Raji (cell line): Measurements from ENCODE around the gene SOX21.

ENCODE experiments used
- POLR2A ChIP-seq: IDR thresholded peaks from 2 replicates; pipeline ENCODE4 v1.6.1; 2011; ENCODE audit warnings: low read depth, low read length, control low read depth; ENCODE audit not compliant: insufficient read depth

Gene SOX21

DNA sequence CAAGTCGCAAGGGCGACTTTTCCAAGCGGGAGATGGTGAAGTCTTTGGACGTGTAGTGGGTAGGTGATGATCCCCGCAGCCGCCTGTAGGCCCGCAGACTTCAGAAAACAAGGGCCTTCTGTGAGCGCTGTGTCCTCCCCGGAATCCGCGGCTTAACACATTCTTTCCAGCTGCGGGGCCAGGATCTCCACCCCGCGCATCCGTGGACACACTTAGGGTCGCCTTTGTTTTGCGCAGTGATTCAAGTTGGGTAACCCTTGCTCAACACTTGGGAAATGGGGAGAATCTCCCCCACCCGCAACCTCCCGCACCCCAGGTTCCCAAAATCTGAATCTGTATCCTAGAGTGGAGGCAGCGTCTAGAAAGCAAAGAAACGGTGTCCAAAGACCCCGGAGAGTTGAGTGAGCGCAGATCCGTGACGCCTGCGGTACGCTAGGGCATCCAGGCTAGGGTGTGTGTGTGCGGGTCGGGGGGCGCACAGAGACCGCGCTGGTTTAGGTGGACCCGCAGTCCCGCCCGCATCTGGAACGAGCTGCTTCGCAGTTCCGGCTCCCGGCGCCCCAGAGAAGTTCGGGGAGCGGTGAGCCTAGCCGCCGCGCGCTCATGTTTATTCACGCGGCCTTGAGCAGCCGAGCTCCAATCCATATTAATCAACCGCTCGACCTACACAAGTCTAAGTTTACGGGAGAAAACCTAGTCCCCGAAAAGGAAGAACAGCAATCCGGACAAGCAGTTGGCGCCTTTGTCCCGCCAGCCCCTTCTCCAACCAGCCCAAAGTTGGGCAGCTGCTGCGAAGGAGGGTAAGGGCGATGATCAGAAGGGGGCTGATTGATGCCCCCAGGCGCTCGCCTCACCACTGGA is 9.9 kb downstream of the SOX21 start:
- no peak for TF ChIP-seq POLR2A

DNA sequence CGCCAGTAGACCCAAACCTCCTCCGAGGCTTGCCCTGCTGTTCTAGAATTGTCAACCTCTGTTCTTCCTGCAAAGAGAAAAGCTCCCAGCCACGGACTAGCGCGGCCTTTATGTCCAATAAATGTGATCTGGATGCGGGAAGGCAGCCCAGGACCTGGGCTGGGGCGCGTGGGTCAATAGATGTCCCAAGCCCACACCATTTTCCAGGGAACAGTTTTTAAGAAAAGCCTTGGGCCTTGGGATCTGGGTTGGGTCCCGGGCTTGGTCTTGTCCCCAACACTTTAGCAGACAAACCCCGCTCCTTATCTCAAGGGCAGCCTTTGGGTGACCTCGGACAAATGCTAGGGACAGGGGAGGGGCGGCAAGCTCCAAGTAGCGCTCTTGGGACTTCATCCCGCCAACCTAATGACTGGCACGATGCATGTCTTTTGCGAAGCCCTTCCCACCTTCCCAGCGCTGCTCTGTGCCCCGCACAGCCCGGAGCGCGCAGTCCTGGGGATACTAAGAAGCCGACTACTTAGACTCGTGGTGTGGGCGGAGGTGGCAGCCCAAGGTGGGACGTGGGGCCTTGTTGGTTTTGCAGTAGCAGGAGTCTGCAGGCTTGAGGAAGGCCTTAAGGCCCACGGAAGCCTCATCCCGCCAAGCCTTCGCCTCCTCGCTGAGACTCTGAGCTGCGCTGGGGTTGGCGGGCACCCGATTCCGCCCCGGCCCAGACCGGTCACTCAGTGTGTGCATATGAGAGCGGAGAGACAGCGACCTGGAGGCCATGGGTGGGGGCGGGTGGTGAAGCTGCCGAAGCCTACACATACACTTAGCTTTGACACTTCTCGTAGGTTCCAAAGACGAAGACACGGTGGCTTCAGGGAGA is 10.8 kb downstream of the SOX21 start:
- no peak for TF ChIP-seq POLR2A

DNA sequence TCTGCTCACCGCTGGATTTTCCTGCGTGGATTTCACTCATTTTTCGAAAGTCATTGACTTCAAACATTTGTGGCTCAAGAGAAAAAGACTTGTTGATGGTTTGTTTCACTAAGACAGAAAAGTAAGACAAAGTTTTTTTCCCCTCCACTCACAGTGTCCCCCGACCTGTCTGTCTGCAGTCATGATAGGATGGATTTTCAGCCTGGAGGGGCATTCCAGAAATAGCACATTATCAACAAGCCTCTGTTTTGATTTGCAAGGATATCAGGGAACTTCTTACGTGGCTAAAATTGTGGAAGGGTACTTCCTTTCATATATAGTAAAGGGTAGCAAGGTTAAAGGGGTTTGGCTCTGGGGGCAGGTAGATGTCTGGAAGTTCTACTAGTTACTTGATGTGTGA is 11.8 kb downstream of the SOX21 start:
- TF ChIP-seq POLR2A: no peak

DNA sequence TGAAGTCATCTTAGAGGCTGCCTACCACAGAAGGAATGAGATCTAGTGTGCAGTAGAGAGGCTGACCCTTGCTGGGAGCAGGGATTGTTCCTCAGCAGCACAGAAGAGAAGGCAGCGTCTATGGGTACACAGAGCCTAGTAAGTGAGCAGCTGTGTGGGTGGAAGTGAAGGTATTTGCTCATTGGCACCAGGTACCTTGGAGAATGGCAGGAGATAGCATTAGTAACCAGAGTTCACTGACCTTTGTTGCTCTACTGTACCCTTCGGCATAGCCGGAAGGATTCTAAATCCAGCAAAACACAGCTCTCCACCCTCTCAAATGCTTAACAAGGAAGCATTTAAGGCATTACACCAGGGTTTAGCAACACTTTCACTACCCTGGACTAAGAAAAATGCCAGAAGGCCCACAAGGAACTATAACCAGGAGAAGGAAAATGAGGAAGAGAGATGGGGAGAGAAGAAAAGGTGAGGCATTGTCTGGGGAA is 12.3 kb downstream of the SOX21 start:
- TF ChIP-seq POLR2A: no peak

DNA sequence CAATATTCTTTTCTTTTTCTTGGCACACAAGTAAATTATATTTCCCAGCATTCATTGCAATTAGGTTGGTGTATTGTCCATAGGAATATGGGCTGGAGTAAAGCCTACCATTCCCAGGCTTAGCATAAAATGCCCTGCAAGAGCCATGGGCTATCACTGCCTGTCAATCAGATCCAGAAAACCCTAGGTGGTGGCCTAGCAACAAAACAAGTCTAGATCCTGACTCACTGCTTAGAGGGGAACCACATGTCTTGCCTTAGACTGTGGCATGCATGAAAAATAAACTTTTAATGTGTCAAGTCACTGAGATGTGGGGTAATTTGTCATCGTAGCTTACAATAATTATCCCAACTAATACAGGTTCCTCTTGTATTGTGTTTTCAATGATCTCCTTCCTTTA is 16.2 kb downstream of the SOX21 start:
- no peak for TF ChIP-seq POLR2A

DNA sequence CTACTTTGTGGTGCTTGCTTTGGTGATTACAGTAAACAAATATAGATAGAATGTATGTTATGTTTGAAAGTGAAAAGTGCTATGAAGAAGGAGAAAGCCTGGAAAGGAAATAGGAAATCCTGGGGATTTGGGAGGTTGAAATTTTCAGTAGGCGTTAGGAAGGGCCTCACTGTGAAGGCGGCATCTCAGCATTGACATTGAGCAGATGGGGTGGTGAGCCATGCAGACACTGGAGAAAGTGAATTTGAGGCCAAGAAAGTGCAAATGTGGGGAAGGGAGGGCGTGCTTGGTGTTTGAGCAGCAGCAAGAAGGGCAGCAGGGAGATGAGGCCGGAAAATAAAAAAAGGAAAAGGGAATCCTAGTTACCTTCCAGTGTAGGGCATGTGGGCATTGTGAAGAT is 20.3 kb downstream of the SOX21 start:
- no peak for TF ChIP-seq POLR2A

DNA sequence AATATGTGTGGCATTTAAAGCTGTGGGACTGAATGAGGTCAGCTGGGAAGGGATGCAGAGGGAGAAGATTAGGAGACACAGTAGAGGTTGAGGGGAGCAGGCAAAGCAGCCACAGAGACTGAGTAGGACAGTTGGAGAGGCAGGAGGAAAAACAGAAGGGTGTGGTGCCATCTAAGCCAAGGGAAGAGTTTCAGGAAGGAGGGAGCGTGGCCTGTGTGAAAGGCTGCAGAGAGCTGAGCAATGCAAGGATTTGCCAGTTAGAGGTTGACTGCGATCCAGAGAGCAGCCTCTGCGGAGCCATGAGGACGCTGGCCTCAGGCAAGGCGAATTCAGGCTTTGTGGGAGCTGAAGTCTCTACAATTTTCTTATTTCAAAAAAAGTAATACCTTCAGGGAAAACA is 28.9 kb downstream of the SOX21 start:
- no peak for TF ChIP-seq POLR2A

DNA sequence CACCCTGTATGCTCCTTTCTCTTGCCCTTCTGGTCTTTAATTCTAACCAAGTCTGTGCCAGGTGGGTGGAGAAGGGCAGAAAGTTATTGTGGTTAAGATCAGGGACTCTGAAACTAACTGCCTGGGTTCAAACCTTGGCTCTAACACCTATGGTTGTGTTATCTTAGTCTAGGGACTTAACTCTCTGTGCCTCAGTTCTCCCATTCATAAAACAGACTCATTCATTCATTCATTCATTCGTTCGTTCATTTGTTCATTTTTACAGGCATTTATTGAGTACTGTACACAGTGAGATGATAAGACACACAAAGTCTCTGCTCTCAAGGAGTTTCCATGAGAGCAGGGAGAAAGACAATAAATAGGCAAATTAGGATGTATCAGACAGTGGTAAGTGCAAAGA is 30.1 kb downstream of the SOX21 start:
- TF ChIP-seq POLR2A: no peak

DNA sequence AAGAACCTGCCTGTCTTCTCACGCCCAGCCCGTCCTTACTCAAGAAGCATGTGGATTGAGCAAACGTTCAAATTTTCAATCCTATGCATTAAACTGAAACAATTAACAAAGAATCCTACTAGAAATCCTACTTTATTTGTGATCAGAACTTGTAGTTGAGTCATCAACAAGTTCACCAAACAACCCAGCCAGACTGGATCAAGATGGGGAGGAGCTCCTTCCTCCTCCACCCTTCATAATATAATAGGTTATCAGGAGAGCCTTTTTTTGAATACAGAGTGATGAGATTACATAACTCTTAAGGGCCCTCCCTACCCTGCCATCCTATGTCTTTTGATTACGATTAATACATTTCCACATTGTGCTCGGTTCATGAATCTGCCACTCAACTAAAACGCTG is 32.7 kb downstream of the SOX21 start:
- TF ChIP-seq POLR2A: no peak

DNA sequence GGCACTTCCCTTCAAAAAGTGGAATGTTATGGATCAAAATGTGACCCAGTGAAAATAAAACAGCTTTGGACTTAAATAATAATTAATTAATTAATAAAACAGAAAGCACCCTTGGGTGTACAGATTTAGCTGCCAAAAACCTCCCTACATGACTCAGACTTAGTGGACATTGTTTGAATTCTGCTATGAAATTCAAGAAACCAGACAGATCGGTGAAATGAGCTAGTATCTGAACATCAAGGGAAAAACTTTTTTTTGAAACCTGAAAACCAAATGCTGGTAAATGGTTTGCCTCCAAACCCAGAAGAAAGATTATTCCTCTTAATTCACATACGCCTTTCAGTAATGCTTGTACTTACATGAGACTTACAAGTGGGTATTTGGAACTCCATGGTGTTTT is 33.5 kb downstream of the SOX21 start:
- TF ChIP-seq POLR2A: no peak

DNA sequence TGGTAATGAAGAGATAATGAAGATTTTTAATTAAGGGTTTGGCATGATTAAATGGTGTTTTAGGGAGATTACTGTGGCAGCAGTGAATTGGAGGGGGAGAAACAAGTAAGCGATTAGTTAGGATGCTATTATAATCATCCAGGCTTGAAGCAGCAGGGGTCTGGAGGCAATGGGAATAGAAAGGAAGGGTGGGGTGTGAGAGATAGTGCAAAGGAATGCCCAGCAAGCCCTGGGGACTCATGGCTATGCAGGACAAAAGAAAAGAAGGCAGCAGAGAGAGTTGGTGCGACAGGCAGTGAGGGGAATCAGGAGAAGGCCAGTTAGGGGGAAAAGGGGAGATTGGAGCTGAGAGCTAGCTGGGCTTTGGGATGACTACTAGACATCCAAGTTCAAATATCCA is 34.5 kb downstream of the SOX21 start:
- TF ChIP-seq POLR2A: no peak

DNA sequence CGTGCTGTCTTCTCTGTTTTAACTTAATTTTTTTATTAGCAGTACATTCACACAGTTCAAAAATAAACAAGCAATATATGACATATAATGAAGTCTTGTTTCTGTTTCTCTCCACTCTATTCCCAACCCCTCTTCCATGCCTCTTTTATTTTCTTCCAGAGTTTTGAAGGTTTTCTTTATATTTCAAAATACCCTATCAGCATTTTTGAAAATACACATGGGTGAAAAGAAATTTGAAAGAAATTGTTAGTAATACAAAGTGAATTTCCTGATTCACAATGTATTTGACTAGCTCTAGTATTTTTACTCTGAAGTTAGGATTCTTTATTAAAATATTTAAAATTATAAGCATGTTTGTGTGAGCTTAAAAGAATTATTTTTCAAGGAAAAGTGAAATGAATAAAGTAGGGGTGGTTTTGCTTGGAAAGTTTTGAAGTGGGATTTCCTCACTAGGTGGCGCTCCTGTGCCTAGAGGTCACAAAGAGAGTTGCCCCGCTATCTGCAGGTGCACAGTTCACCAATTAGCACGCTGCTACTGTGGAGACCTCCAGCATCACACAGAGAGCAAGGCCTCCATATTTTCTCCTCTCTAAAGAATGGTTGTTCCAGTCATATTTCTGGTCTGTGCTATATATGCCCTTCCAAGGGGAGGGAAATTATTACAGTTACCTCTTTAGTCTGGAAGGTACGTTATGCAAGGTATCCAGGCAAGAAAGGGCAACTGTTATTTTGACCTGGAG is 37.6 kb downstream of the SOX21 start:
- TF ChIP-seq POLR2A: no peak

DNA sequence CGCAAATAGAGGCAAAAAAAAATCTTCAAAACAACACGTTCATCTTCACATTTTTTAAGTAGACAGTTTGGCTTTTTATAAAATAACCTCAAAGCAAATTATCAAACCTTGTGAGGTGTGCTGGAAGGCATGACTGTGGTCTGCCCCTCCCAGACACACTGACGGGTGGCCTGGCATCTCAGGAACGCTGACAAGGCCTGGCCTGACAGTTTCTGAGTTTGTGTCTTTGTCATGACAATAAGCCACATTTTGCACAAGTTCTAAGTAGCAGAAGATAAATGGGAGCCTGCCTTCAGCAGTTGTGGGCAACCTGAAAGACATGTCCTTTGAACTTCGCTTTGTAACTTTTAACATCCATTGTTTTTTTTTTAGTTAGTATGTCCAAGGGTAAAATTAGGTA is 38.5 kb downstream of the SOX21 start:
- no peak for TF ChIP-seq POLR2A

DNA sequence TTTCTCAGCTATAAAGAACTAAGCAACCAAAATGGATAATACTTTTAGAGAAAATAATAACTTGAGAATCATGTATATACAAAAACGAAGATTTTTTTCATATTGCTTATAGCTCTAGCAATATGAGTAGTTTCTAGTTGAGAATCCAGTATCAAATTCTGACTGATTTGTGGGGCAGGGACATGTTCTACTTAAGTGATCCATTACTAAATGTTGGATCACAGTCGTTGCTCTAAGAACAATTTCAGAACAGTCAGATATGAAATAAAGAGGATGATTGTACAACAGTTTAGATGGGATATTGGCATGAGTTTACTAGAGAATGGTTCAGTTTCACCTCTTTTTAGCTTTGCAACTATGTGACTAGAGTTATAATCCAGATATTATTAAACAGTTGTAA is 39.9 kb downstream of the SOX21 start:
- TF ChIP-seq POLR2A: no peak

DNA sequence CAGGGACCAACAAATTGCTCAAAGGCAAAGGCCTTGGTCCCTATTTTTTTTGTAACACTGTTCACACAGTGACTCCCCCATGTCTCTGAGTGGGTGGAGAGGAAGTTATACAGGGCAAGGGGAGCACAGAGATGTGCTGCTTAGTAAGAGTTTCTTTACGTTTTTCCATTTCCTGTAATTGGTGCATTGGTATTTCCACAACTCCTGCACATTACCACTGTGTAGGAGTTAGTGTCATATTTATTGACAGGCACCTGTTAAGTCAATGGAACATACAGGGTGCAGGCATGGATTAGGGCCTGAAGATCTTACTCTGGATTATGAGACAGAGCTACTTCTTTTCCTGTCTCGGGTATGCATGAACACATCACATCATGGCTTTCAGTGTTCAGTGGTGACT is 45.2 kb downstream of the SOX21 start:
- TF ChIP-seq POLR2A: no peak
